ENCODE measurements around the gene FCN3. TPM values are rescaled to one million over a fixed set of nuclear protein-coding genes. Genes with fewer than 3 reads are reported as not detected.
A peak's percentile ranks its signal among the peaks of the same experiment; 100 is the strongest.

Gene FCN3
- total and polyA plus RNA-seq, 10 of the 15 experiments (the other 5 are each of a cell fraction or from before 2014, with no cell fraction given): 0.28 TPM; not detected in 9

- Histone ChIP-seq H3K36me3 (ENCODE audit: control insufficient read depth in 2 of 2, insufficient read depth in 2 of 2, low read length in 1 of 2) (no peaks in the 10 kb centered on the region), H3K27me3 (replicated peaks in 1 of 2; ENCODE audit: control insufficient read depth in 2 of 2, insufficient read depth in 2 of 2, low read length in 1 of 2) (no peaks in the 10 kb centered on the region; a peak in 1 of 4 replicates), H4K20me1 (ENCODE audit: control insufficient read depth, insufficient read depth) (no peaks in the 10 kb centered on the region), H3K4me1 (ENCODE audit: control insufficient read depth, insufficient read depth, low read length) (peaks cover 18% of the 10 kb centered on the region), H3K79me2 (ENCODE audit: control insufficient read depth, insufficient read depth, low read length) (no peaks in the 10 kb centered on the region), H2AFZ (ENCODE audit: control insufficient read depth, low read depth, low read length) (peak overlapping the region; percentile 72), H3K4me2 (ENCODE audit: control insufficient read depth, insufficient read depth) (peak overlapping the region; percentile 98), H3K9me3 (replicated peaks; ENCODE audit: control insufficient read depth, insufficient read depth, low read length) (no peaks in the 10 kb centered on the region), H3K4me3 (peak overlapping the region; percentile 57; the same call in 1 of the 2 replicates), H3K27ac (ENCODE audit: control insufficient read depth, insufficient read depth) (no peak overlapping the region), H3K9ac (ENCODE audit: control insufficient read depth, insufficient read depth, low read length) (no peak overlapping the region)
- peak; percentile 28 for ATAC-seq
- in situ Hi-C loops (cut with MboI) (no loop called here), intact Hi-C loops (cut with micrococcal nuclease; ENCODE audit: unreplicated experiment) (no loop called here)
- no TSS peak for BruUV-seq (replicated peaks)
- ChIA-PET SMC1A (ENCODE audit: uncharacterized antibody, unreplicated experiment) (no interaction called here), RAD21 (ENCODE audit: unreplicated experiment) (interaction anchor here (0.9 to 1.1 kb wide), 3 partner anchors 9 to 35 kb away, joined by 3 to 6 read pairs (median 4); no protein-coding TSS in a partner anchor), POLR2A (no interaction called here), CTCF (interaction anchor here (0.6 to 8.7 kb wide), 6 partner anchors 10 to 636 kb away, joined by 3 to 126 read pairs (median 4); partner anchors contain the start of genes AHDC1, CD164L2 and GPR3)
- 9% methylated on average over 55 of the region's 71 CpGs for WGBS (ENCODE audit: insufficient coverage, insufficient replicate concordance, low lambda C conversion rate, missing lambda C conversion rate)
- no peak for DNase-seq (ENCODE audit: low read depth, low spot score)
- FAIRE-seq: no peak
- TF ChIP-seq ZNF24 (IDR thresholded peaks at IDR 0.05): no peak
- peak; percentile 25; the same call in 1 of the 2 replicates for TF ChIP-seq ATF7 (IDR thresholded peaks at IDR 0.05; ENCODE audit: low read depth)
- TF ChIP-seq, protein P1, sequence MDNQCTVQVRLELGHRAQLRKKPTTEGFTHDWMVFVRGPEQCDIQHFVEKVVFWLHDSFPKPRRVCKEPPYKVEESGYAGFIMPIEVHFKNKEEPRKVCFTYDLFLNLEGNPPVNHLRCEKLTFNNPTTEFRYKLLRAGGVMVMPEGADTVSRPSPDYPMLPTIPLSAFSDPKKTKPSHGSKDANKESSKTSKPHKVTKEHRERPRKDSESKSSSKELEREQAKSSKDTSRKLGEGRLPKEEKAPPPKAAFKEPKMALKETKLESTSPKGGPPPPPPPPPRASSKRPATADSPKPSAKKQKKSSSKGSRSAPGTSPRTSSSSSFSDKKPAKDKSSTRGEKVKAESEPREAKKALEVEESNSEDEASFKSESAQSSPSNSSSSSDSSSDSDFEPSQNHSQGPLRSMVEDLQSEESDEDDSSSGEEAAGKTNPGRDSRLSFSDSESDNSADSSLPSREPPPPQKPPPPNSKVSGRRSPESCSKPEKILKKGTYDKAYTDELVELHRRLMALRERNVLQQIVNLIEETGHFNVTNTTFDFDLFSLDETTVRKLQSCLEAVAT (IDR thresholded peaks at IDR 0.05): peak; percentile 75; the same call in 1 of the 2 replicates
- TF ChIP-seq CHD2 (IDR thresholded peaks at IDR 0.05; ENCODE audit: borderline replicate concordance, low read depth, low read length): no peak
- TF ChIP-seq HDAC2 (IDR thresholded peaks at IDR 0.05): no peak
- TF ChIP-seq POLR2A (IDR thresholded peaks at IDR 0.05; ENCODE audit: low read depth, low read length): no peak
- TF ChIP-seq, protein P2, sequence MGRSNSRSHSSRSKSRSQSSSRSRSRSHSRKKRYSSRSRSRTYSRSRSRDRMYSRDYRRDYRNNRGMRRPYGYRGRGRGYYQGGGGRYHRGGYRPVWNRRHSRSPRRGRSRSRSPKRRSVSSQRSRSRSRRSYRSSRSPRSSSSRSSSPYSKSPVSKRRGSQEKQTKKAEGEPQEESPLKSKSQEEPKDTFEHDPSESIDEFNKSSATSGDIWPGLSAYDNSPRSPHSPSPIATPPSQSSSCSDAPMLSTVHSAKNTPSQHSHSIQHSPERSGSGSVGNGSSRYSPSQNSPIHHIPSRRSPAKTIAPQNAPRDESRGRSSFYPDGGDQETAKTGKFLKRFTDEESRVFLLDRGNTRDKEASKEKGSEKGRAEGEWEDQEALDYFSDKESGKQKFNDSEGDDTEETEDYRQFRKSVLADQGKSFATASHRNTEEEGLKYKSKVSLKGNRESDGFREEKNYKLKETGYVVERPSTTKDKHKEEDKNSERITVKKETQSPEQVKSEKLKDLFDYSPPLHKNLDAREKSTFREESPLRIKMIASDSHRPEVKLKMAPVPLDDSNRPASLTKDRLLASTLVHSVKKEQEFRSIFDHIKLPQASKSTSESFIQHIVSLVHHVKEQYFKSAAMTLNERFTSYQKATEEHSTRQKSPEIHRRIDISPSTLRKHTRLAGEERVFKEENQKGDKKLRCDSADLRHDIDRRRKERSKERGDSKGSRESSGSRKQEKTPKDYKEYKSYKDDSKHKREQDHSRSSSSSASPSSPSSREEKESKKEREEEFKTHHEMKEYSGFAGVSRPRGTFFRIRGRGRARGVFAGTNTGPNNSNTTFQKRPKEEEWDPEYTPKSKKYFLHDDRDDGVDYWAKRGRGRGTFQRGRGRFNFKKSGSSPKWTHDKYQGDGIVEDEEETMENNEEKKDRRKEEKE (IDR thresholded peaks at IDR 0.05): no peak
- TF ChIP-seq, protein P3, sequence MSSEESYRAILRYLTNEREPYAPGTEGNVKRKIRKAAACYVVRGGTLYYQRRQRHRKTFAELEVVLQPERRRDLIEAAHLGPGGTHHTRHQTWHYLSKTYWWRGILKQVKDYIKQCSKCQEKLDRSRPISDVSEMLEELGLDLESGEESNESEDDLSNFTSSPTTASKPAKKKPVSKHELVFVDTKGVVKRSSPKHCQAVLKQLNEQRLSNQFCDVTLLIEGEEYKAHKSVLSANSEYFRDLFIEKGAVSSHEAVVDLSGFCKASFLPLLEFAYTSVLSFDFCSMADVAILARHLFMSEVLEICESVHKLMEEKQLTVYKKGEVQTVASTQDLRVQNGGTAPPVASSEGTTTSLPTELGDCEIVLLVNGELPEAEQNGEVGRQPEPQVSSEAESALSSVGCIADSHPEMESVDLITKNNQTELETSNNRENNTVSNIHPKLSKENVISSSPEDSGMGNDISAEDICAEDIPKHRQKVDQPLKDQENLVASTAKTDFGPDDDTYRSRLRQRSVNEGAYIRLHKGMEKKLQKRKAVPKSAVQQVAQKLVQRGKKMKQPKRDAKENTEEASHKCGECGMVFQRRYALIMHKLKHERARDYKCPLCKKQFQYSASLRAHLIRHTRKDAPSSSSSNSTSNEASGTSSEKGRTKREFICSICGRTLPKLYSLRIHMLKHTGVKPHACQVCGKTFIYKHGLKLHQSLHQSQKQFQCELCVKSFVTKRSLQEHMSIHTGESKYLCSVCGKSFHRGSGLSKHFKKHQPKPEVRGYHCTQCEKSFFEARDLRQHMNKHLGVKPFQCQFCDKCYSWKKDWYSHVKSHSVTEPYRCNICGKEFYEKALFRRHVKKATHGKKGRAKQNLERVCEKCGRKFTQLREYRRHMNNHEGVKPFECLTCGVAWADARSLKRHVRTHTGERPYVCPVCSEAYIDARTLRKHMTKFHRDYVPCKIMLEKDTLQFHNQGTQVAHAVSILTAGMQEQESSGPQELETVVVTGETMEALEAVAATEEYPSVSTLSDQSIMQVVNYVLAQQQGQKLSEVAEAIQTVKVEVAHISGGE (CRISPR knock-in tag; IDR thresholded peaks at IDR 0.05): no peak
- no peak for TF ChIP-seq EGR1 (IDR thresholded peaks at IDR 0.05; ENCODE audit: borderline replicate concordance in 1 of 2, low read depth in 2 of 2, low read length in 2 of 2)
- no peak for TF ChIP-seq ESRRA (IDR thresholded peaks at IDR 0.05; ENCODE audit: low read length)
- no peak for TF ChIP-seq SMC3 (IDR thresholded peaks at IDR 0.05; ENCODE audit: borderline replicate concordance, low read length)
- no peak for TF ChIP-seq HDGF (IDR thresholded peaks at IDR 0.05)
- TF ChIP-seq NR2C1 (IDR thresholded peaks at IDR 0.05): no peak
- peak; percentile 42; a peak in 2 of 4 replicates for TF ChIP-seq IKZF2 (IDR thresholded peaks at IDR 0.05)
- peak; percentile 71; the same call in 1 of the 2 replicates for TF ChIP-seq PAX5 (IDR thresholded peaks at IDR 0.05; ENCODE audit: borderline replicate concordance, low read depth, low read length)
- peak; percentile 45; the same call in 1 of the 2 replicates for TF ChIP-seq BACH1 (IDR thresholded peaks at IDR 0.05; ENCODE audit: borderline replicate concordance)
These were observed 14.2 kb downstream of the FCN3 start for GRCh38 chr1:27360159-27361043.

Data from GM12878 (cell line).